A673 (cell line): Measurements from ENCODE around the gene KRT7. TPM values are rescaled to one million over a fixed set of nuclear protein-coding genes. Genes with fewer than 3 reads are reported as not detected.

Experiments
- BruUV-seq: library from RNA; stranded (reverse); fragments of 400-500 nt; replicated peaks from 2 replicates; lab custom pipeline; 2021; lab: Mats Ljungman, UMichigan
- CTCF ChIA-PET: fragments of 300-600 bp; sonication (Branson Sonifier 250); formaldehyde crosslinking; loops from one replicate; lab custom pipeline; 2022; ENCODE audit warnings: antibody characterized with exemption; lab: Charles Lee
- POLR2A ChIA-PET: fragments of 300-600 bp; sonication (Branson Sonifier 250); formaldehyde crosslinking; loops from one replicate; lab custom pipeline; 2022; ENCODE audit warnings: antibody characterized with exemption; ENCODE audit not compliant: low non-redundant PET; lab: Charles Lee
- DNase-seq: peaks from one replicate; pipeline ENCODE4 v3.0.0-alpha.2; 2015; ENCODE audit warnings: low spot score
- H3K27ac ChIP-seq: fragments of 200-600 bp; sonication (generic); 2 replicates; pipeline ENCODE4 v1.5.1; 2016; ENCODE audit warnings: mixed run types, low read depth, mild to moderate bottlenecking, mixed read lengths, antibody characterized with exemption, low read length; ENCODE audit not compliant: poor library complexity, severe bottlenecking
- H3K27me3 ChIP-seq: fragments of 200-600 bp; sonication (generic); replicated peaks from 2 replicates; pipeline ENCODE4 v1.6.1; 2017; ENCODE audit warnings: mixed run types, low read depth, mild to moderate bottlenecking, mixed read lengths, antibody characterized with exemption, low read length; ENCODE audit not compliant: insufficient read depth, poor library complexity
- H3K36me3 ChIP-seq: fragments of 200-600 bp; sonication (generic); 2 replicates; pipeline ENCODE4 v1.6.1; 2016; ENCODE audit warnings: mixed run types, mild to moderate bottlenecking, mixed read lengths, antibody characterized with exemption, low read length; ENCODE audit not compliant: insufficient read depth, poor library complexity, severe bottlenecking
- H3K4me1 ChIP-seq: fragments of 200-600 bp; sonication (generic); 2 replicates; pipeline ENCODE4 v1.6.1; 2017; ENCODE audit warnings: mixed run types, mild to moderate bottlenecking, mixed read lengths, antibody characterized with exemption, low read length; ENCODE audit not compliant: insufficient read depth, poor library complexity, severe bottlenecking
- H3K4me3 ChIP-seq: fragments of 200-600 bp; sonication (generic); 2 replicates; pipeline ENCODE4 v1.5.1; 2016; ENCODE audit warnings: low read depth, mixed run types, mild to moderate bottlenecking, mixed read lengths, low read length; ENCODE audit not compliant: poor library complexity, severe bottlenecking
- H3K9me3 ChIP-seq: fragments of 200-600 bp; sonication (generic); 2 replicates; pipeline ENCODE4 v1.6.1; 2016; ENCODE audit warnings: mixed run types, low read depth, mild to moderate bottlenecking, mixed read lengths, antibody characterized with exemption, low read length; ENCODE audit not compliant: poor library complexity, severe bottlenecking
- CTCF ChIP-seq: fragments of 300-800, 200-600 bp; sonication (generic); conservative IDR thresholded peaks from 2 replicates; pipeline ENCODE4 v1.5.1; 2017; ENCODE audit warnings: low read depth, mild to moderate bottlenecking, antibody characterized with exemption, low read length, moderate library complexity, mixed read lengths
- EZH2 ChIP-seq: fragments of 200-600 bp; sonication (generic); IDR thresholded peaks from 2 replicates; pipeline ENCODE4 v1.6.1; 2017; ENCODE audit warnings: borderline replicate concordance, low read depth, mild to moderate bottlenecking, mixed read lengths, antibody characterized with exemption, low read length; ENCODE audit not compliant: poor library complexity, severe bottlenecking
- intact Hi-C: fragments of 100-400 bp; cut with micrococcal nuclease; formaldehyde crosslinking; loops from one replicate; pipeline ENCODE4 v1.10.0; 2022; ENCODE audit not compliant: unreplicated experiment
- total RNA-seq: library from RNA; stranded (reverse); gene quantifications from 2 replicates; pipeline ENCODE4 v1.2.3, GENCODE V29; 2021

The KRT7 gene
- total RNA-seq, 1 experiment from 2014 or later, result 1.0 TPM

GRCh38 chr12:52264435-52264825 lies 31.4 kb downstream of the KRT7 start:
- no peak for TF ChIP-seq EZH2
- no peak for TF ChIP-seq CTCF
- Histone ChIP-seq H3K27ac (no peak overlapping the region), H3K4me1 (peaks cover 15% of the 10 kb centered on the region), H3K9me3 (no peaks in the 10 kb centered on the region), H3K27me3 (no peaks in the 10 kb centered on the region), H3K4me3 (no peak overlapping the region), H3K36me3 (no peaks in the 10 kb centered on the region)
- BruUV-seq, result no TSS peak
- DNase-seq, result no peak
- ChIA-PET CTCF (no interaction called here), POLR2A (interaction anchor here (0.6 kb wide), 1 partner anchor 338 kb away, joined by 3 read pairs; no protein-coding TSS in a partner anchor)
- intact Hi-C loops, result no loop called here

- no peak for DNase-seq
- Histone ChIP-seq H3K27ac (no peak overlapping the region), H3K9me3 (no peaks in the 10 kb centered on the region), H3K27me3 (no peaks in the 10 kb centered on the region), H3K36me3 (no peaks in the 10 kb centered on the region), H3K4me1 (no peaks in the 10 kb centered on the region), H3K4me3 (no peak overlapping the region)
- POLR2A ChIA-PET, result no interaction called here
- BruUV-seq, result no TSS peak
- intact Hi-C loops, result no loop called here
- CTCF ChIA-PET, result no interaction called here
- TF ChIP-seq CTCF (no peak), EZH2 (no peak)
Measured at GRCh38 chr12:52266514-52266913, 33.5 kb downstream of the KRT7 start.

GRCh38 chr12:52267266-52267665 lies 34.2 kb downstream of the KRT7 start:
- intact Hi-C loops, result no loop called here
- no peak for TF ChIP-seq CTCF
- no peak for TF ChIP-seq EZH2
- POLR2A ChIA-PET, result no interaction called here
- Histone ChIP-seq H3K36me3 (no peaks in the 10 kb centered on the region), H3K4me1 (no peaks in the 10 kb centered on the region), H3K27me3 (no peaks in the 10 kb centered on the region), H3K9me3 (no peaks in the 10 kb centered on the region), H3K27ac (no peak overlapping the region), H3K4me3 (no peak overlapping the region)
- BruUV-seq, result no TSS peak
- no peak for DNase-seq
- CTCF ChIA-PET, result interaction anchor here (0.6 kb wide), 1 partner anchor 12 kb away, joined by 3 read pairs; no protein-coding TSS in a partner anchor
